HPDE6-E6E7 (cell line): ENCODE results near the gene ADGRE2.
A peak's percentile ranks its signal among the peaks of the same experiment; 100 is the strongest.

Source experiments
- DNase-seq: peaks from one replicate; pipeline ENCODE4 v3.0.0; 2011; ENCODE audit warnings: missing footprints; ENCODE audit errors: extremely low spot score

The ADGRE2 gene

GRCh38 chr19:14733574-14733973 is 44.8 kb downstream of the ADGRE2 start:
- no peak for DNase-seq

GRCh38 chr19:14732510-14732909 is 45.9 kb downstream of the ADGRE2 start:
- DNase-seq: no peak

GRCh38 chr19:14731200-14731599 is 47.2 kb downstream of the ADGRE2 start:
- DNase-seq: no peak

GRCh38 chr19:14728595-14728994 is 49.8 kb downstream of the ADGRE2 start:
- DNase-seq: no peak

GRCh38 chr19:14722127-14722526 is 56.2 kb downstream of the ADGRE2 start:
- DNase-seq: no peak

GRCh38 chr19:14719162-14719561 is 59.2 kb downstream of the ADGRE2 start:
- no peak for DNase-seq

GRCh38 chr19:14718522-14719116 is 59.7 kb downstream of the ADGRE2 start:
- DNase-seq: no peak

- DNase-seq: no peak
Observed at GRCh38 chr19:14715841-14716240, 62.5 kb downstream of the ADGRE2 start.

- DNase-seq: no peak
Observed at GRCh38 chr19:14704450-14704849, 73.9 kb downstream of the ADGRE2 start.

- DNase-seq: no peak
Observed at GRCh38 chr19:14703833-14704232, 74.5 kb downstream of the ADGRE2 start.

GRCh38 chr19:14700711-14701375 is 77.5 kb downstream of the ADGRE2 start:
- no peak for DNase-seq

GRCh38 chr19:14699641-14700040 is 78.7 kb downstream of the ADGRE2 start:
- no peak for DNase-seq

GRCh38 chr19:14695471-14695870 is 82.9 kb downstream of the ADGRE2 start:
- DNase-seq: no peak

- no peak for DNase-seq
Observed at GRCh38 chr19:14694641-14695266, 83.6 kb downstream of the ADGRE2 start.

- peak; percentile 85 for DNase-seq
Observed at GRCh38 chr19:14689598-14690503, 88.5 kb downstream of the ADGRE2 start, which contains the start of gene ZNF333. Gene ZNF333, plus strand, starts transcription at chr19:14690048. Its CDS starts 3,444 bp downstream, at chr19:14693492.

- no peak for DNase-seq
Observed at GRCh38 chr19:14686411-14686810, 91.9 kb downstream of the ADGRE2 start.

GRCh38 chr19:14683439-14683838 is 94.9 kb downstream of the ADGRE2 start:
- no peak for DNase-seq
